GM12873 (cell line): ENCODE data around the gene SUPT20H.

Source experiments
- TF ChIP-seq, protein P1 (sequence below): IDR thresholded peaks from 2 replicates; pipeline ENCODE4 v1.5.1; 2012; ENCODE audit warnings: low read depth, mild to moderate bottlenecking, moderate library complexity, low read length, control low read depth; ENCODE audit not compliant: insufficient read depth; ENCODE audit errors: missing control alignments

The SUPT20H gene

DNA sequence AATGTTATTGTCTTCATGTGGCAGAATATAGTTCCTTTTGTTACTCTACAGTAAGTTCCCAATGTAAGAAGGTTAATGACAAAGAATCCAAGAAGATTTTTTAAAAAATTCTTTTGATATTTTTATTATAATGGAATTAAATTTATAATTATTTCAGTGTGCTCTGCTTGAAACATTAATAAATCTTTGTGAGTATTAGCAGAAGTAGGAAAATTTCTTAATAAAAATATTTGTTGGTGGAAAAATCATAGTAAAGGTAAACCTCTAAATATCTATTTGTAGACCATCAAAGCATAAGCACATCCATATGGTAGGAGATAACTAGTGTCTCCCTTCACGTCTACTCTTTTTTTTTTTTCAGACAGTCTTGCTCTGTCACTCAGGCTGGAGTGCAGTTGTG is 41.7 kb upstream of the SUPT20H start:
- TF ChIP-seq, protein P1, sequence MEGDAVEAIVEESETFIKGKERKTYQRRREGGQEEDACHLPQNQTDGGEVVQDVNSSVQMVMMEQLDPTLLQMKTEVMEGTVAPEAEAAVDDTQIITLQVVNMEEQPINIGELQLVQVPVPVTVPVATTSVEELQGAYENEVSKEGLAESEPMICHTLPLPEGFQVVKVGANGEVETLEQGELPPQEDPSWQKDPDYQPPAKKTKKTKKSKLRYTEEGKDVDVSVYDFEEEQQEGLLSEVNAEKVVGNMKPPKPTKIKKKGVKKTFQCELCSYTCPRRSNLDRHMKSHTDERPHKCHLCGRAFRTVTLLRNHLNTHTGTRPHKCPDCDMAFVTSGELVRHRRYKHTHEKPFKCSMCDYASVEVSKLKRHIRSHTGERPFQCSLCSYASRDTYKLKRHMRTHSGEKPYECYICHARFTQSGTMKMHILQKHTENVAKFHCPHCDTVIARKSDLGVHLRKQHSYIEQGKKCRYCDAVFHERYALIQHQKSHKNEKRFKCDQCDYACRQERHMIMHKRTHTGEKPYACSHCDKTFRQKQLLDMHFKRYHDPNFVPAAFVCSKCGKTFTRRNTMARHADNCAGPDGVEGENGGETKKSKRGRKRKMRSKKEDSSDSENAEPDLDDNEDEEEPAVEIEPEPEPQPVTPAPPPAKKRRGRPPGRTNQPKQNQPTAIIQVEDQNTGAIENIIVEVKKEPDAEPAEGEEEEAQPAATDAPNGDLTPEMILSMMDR = no peak

DNA sequence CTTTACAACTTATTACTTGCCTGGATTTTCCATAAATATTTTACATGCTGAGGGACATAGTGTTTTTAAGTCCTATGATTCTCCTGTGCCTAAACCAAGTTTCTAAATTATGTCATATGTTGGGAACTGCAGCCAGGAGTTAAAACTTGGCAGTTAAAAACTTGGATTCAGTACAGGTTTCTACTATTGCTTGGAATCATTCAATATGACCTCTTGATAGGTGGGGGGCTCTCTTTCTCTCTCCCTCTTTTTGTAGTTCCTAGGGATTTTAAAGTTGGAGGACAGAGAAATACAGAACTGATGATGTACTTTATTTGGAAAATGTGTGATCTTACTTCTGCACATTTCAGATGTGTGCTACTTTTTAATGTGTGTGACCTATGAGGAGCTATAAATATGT is 41.2 kb upstream of the SUPT20H start:
- TF ChIP-seq, protein P1 = no peak

DNA sequence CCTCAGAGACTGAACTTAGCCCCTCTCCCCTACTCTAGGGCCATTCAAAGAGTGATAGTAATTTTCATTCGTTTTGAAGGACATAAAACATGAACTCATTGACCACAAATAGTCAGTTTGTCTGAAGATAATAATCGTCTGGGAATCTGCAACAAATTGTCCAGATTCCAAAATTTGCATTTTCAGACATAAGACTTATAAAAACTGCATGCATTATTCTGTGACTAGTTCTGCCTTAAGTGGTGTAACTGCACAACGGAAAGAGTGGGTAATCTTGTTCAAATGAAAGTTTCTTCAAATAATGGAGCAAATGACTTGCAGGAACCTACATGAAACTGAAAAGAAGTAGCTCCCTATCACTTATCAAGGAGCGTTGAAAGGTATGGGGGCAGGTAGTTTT is 37.6 kb upstream of the SUPT20H start:
- TF ChIP-seq, protein P1 = no peak

DNA sequence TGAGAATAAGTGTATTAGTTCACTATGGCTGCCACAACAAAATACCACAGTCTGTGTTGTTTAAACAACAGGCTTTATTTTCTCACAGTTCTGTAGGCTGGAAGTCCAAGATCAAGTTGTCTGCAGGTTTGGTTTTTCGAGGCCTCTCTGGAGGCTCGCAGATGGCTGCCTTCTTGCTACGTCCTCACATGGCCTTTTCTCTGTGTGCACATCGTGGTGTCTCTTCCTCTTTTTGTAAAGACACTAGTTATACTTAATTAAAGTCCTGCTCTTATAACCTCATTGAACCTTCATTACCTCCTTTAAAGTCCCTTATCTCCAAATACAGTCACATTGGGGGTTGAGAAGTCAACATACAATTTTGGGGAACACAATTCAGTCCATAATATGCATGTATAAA is 35.4 kb upstream of the SUPT20H start:
- TF ChIP-seq, protein P1 = no peak

DNA sequence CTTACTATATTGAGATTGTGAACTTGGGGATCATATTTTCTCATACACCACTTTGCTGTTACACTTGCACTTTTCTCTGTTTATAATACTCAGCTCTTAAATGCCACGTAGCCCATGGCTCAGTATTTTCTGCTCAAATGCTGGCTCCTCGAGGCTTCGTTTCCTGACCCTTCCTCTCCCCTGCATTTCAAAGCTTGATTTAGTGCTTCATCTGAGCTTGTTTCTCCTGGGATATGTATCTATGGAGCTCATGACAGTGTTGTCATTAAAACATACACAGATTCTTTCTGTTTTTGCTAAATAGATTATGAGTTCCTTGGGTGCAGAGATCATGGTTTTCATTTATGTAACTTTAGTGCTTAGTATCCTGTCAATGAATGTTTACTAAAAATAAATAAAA is 34.6 kb upstream of the SUPT20H start:
- TF ChIP-seq, protein P1 = no peak

DNA sequence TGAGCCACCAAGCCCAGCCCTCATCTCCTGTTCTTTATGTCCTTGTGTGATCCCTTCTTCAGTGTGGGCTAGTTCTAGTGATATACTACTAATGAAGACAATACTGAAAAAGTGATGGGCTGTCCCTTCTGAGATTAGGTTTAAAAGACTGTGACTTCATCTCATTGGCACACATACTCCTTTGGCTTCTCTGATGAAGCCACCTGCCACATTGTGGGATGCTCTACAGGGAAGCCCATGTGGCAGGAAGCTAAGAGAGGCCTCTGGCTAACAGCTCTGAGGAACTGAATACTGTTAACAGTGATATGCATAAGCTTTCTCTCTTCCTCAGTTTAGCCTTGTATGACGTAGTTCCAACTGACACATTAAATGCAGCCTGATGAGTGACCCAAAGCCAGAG is 32.3 kb upstream of the SUPT20H start:
- TF ChIP-seq, protein P1 = no peak

DNA sequence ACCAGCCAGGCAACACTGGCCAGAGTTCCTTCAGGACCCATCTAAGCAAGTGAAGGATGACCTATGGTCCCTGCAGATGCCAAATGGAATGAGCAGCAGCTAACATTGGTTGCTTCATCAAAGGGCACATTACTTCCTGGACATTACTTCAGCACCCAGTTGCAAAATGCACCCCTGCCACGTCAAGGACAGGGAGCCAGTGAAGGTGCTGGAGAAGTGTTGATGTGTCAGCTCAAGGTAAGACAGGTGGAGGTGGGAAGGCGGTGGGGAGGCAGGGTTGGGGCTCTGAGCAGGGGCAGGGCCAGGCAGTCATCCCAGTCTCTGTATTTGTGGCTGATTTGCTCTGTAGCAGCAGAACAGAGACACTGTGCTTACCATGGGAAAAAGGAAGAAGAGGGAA is 31.4 kb upstream of the SUPT20H start:
- TF ChIP-seq, protein P1 = no peak
